Effector CD8-positive, alpha-beta T cell (primary cell): ENCODE measurements around the gene EML5.
"Not testable (repeated sequence)": the region's sequence is repeated elsewhere in the genome, so short reads cannot be mapped to it uniquely, and the experiment has no call there.

Experiments
- DNase-seq: peaks from one replicate; lab custom pipeline; 2025; lab: John Stamatoyannopoulos, UW
- total RNA-seq, 4 experiments: gene quantifications; one replicate each; lab custom pipeline; 2026; lab: John Stamatoyannopoulos, UW

EML5 gene
- 11.0 to 36.0 (median 15.5) reads per million in 4 experiments for total RNA-seq

DNA sequence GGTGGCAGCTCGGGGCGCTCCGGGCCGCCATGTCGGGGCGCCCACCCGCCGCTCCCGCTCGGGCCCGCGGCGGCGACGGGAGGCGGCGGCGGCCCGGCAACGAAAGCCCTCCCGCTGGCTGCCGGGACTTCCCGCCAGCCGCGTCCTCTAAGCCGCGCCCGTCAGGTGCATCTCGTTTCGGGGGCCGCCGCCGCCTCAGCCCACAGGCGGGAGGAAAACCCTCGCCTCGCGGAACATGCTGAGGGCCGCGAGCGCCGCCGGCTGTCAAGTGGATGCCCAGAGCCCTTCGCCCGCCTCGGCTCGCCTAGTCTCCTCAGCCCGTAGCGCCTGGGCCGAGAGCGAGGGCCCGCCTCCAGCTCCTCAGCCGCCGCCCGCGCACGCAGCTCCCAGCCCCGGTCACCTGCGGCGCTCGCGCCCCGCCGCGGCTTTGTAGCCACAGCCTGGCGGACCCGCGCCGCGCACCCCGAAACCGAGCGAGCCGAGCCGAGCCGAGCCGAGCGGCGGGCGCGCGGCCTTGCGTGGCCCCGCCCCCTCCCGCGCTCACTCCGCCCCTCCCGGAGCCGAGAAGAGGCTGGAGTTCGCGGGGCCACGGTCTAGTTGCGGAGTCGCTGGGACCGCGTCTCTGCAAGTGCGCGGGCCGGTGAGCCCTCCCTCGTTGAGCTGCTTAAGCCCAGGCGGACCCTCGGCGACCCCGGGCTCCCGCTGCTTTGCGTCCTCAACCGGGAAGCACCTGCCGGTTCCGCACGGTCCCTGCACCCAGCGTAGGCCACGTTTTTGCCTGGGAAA lies at the start of gene EML5:
EML5 (minus strand) TSS at position 481 of the 786 bp plus-strand sequence; CDS start at position 31, 450 bp downstream.
- DNase-seq = peak; percentile 72

DNA sequence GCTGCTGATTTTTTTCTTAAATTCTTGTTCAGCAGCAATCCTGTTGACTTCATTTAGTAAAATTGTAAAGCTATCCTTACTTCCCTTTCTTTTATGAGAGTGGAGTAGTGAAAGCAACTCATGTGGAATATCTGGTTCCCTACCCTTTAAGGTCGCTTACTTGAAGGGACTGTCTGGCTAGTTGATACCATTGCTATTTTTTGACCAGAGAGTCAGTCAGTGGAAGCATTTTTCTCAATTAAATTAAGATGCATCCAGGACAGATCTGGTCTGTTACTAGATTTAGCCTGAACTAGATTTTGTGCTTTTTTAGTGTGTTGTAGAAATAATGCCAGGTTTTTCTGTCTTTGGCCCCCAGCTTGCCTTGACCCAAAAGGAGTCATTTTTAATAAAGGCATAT lies 49.7 kb upstream of the EML5 start:
- no peak for DNase-seq

DNA sequence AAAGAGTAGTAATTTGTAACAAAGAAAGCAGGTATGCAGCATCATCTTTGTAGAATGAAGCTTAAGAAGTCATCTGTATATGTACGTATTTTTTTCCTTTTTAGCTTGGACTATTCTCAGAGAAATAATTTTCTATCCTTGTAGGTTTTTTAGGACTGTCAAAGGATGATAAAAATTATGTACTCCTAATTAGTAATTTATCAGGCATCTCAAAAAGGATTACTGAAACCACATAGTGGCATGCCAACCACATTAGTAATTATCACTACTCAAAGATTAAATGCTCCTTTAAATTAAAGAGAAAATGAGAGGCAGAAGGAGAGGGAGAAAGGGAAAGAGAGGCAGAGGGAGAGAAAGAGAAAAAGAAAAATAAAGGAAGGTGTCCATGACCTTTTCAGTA lies 49.0 kb upstream of the EML5 start:
- no peak for DNase-seq

DNA sequence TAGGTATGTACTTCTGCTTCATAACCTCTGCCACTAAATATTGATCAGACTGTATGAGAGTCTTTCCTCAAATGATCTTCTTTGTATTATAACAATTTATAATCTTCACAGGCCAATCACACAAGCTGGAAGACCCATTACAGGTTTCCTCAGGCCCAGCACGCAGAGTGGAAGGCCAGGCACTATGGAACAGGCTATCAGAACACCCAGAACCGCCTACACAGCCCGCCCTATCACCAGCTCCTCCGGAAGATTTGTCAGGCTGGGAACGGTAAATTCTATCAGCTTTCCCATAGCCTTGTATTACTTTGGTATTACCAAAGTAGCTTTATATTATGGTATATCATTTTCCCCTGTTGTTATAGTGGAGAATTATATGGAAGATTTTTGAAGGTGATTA lies 48.2 kb upstream of the EML5 start:
- DNase-seq = no peak

DNA sequence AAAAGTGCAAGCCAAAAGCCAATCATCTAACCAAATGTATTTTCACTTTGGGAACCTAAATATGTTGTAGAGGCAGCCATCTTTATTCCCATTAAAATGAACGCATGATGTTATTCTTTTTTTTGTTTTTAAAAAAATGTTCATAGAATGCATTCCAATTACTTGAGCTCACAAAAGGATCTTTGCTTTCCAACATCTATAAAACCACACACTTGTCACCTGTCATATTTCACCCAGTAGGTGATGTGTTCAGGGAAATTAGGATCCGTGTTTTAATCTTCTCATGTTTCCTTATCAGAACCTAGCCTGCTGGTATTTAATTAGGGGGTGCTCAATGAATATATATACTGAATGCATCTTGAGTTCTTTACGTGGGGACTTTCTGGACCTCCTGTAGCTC lies 45.3 kb upstream of the EML5 start:
- DNase-seq = no peak

DNA sequence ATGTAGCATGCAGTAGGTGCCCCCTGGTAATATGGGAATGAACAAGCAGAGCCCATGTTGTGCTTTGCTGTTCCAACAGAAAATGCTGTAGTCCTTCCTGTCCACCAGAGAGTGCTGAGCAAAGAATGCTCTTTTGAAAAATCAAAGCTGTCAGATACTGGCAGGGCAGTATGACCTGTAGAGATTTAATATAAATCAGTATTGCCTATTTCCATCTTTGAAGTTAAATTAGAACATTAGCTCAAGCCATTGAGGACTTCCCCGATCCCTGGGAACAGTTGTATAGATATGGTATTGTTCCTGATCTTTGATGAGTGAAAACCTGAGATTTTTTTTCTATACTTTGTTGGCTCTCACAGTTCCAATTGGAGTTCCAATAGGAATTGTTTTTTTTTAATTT lies 44.7 kb upstream of the EML5 start:
- DNase-seq = no peak

DNA sequence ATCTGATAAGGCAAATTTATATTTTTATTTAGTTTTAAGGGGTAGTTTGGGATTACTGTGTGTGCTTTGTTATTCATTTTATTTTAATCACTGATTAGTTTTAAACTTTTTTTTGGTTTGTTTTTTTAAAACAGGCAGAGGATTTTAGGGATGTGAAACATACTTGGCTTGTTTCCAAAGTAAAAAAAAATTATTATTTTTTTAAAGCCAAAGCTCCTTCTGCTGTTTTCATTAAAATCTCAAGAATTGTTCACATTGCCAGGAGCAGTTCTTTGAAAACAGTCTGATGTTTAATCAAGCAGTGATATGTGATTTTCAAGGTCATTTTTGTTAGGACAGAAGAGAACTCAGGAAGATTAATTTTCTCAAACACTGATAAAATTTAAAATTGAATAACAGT lies 42.9 kb upstream of the EML5 start:
- DNase-seq = no peak

DNA sequence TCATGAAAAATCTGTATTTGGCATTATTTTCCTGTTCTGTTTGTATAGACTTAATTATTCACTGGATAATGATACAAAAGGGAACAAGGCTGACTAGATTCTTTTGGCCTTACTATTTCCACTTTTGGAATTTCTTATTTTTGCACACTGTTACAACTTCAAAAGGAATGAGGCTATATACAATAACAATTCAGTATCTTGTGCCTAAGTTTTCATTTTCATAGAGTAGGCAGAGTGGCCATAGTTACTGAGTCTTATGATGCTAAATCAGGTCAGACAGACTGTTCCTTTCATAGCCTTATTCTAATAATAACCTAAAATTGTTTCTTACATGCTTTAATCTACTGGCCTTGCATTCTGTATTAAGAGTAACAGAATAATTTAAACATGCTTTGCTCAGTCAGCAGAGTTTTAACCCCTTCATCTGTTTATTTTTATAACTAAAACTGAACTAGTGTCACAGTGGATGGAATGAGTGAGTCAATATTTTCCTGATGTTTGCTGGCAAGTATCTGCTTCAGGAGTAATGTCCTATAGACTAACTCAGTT lies 42.2 kb upstream of the EML5 start:
- DNase-seq = no peak

DNA sequence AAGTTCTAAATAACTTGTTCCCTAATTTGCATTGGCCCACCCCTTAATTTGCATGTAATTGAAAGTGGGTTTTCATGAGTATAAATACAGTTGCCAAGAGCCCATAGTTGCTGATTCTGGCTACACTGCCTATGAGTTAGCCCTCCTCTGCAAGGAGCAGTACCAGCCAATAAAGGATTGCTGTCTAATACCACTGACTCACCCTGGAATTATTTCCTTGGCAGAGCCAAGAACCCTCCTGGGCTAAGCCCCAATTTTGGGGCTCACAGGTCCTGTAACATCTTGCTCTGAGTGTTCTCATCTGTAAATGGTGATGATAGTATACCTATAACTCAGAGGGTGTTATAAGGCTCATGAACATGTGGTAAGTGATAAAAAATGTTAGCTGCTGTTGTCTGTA lies 38.5 kb upstream of the EML5 start:
- DNase-seq = no peak

DNA sequence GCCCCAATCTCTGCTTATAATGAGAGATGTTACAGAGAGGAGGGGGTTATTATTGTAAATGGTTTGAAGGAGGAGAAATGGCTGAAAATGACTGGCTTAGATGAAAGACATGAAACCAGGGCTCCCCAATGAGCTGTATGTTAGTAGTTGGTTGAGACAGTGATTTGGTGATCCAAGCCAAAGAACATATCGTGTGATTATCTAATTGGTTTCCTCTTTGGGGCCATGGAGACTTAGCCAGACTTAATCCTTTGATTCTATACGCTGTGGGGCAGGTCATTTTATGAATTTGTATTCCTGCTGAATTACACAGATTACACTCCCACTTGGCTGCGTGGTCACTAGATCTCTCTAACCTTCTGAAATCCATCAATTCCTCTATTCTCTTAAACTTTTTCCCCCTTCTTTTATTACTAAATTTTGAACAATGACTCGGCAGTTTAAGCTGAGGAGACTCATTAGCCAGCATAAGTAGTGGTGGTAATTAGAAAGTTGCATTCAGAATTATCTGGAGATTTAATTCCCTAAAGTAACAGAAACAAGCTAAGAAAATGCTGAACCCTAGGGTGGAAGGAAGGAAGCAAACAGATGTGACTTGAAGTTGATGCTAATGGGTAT lies 37.0 kb upstream of the EML5 start:
- DNase-seq = no peak

DNA sequence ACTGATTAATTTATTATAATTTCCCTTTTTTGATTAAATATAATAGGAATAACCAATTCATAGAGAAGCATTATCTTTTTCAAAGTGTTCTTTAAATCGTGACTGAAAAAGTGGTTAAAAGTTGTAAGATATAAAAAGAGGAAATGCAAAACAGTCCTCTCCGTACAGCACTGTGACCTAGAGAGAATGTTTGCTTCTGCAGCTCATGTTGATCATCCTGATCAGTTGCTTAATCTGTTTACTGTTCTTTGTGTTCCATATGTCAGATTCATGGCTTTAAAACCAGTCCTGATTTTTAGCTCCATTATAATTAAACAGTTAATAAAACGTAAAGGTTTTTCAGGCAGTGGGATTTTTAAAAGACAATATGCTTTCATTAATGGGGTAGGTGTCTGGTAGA lies 36.4 kb upstream of the EML5 start:
- DNase-seq = no peak

DNA sequence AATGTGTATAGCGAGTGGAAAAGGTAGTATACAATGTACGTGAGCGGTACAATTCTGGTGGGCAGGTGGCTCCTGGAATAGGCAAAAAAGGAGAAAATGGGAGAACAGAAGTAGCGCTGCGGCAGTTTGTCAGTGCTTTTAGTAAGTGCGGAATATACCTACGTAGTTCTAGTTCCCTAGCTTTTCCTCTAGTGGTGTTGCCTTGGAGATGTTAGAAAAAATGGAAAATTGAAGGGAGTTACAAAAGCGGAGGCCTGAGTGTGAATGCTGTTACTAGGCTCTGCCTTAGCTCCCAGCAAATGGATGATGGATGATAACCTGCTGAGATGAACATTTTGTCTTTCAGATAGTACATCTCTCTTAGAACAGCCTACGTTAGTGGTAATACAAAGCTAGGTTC lies 32.8 kb upstream of the EML5 start:
- DNase-seq = no peak

DNA sequence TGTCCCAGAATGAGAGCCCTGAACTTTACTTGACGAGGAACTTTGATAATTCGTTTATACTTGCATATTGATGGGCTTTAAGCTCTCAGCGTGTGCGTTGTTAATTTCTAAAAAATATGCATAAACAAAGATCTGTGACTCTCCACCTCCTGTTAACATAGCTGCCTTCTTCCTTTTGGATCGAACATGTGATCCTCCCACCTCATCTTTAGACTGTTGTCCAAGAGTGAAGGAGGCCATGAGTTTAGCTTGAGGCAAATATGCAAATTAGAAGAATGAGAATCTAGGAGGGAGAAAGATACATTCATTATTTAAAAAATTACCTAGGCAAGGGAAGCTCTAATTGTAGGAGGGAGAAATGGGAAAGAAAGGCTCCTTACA lies 32.3 kb upstream of the EML5 start:
- DNase-seq = no peak

DNA sequence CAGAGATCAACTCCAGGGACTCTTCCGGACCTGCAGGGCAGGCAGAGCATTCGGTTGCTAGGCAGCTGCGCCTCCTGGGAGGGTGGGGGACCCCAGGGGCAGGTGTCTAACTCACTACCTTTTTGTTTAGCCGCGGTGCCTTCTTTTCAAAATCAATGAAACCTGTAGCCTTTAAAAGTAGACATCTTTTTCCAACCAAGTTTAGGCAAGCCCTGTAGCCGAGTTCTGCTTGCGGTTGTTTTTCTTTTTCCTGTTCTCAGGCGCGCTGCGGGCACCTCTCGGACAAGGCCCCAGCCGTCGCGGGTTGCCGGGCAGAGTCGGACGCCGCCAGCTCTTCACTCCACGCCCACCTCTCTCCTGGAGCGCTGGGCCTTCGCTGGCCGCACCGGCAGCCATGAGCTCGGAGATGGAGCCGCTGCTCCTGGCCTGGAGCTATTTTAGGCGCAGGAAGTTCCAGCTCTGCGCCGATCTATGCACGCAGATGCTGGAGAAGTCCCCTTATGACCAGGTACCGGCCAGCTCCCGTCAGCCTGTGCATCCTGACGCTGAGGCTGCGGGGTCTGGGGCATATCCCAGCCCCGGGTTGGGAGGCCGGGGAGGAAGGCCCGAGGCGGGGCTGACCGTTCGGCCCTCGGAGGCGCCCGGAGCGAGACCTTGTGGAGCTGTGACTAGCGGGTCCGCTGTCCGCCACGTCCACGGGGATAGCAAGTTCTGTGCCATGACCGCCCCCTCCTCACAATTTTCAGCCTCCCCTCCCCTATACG lies 31.7 kb upstream of the EML5 start, which contains the start of gene TTC8:
TTC8 (plus strand) TSS at position 338 of the 764 bp plus-strand sequence; CDS start at position 395, 57 bp downstream.
- peak; percentile 73 for DNase-seq

DNA sequence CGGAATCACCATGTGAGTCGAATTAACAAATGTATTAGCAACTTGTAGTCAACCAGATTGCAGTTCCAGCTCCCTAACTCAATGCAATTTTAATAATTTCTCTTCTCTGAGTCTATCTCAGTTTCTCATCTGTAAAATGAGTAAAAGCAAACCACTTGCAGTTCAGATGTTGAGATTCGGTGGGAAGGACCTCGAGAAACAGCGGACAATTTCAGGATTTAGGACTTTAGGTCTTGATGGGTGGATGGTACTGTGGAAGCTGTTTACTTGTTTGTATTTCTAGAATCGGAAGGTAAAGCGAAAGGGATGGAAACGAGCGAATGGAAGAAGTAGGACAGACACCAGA lies 31.2 kb upstream of the EML5 start:
- DNase-seq = no peak

DNA sequence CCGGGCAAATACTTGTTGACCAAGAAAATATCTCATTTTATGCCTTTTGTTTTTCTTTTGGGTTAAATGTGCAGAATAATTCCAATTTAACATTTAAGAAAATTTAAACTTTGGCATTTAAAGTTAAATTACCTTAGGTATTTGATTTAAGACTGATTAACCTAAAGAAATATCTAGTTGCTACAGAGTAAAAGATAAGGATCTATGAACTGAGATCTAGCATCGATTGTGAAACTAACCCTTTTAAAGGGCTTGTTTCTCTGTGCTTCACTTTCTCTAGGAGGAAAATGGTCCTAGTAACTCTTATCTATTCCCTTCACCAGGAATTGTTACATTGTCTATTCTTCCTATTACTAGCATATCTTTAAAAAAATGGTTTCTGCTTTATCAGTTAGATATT lies 29.1 kb upstream of the EML5 start:
- DNase-seq = no peak

DNA sequence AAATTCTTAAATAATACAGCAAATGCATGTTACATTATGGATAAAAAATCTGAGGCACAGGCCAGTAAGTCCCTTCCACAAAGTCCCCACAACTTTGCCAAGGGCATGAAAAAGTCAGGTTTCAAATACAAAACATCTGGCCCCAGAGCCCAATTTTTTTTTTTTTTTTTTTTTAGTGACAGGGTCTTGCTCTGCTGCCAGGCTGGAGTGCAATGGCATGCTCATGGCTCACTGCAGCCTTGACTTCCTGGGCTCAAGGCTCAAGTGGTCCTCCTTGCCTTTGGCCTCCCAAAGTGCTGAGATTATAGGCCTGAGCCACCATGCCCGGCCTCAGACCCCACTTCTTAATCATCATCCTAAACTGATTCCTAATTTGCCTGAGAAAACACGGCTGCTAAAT lies 28.6 kb upstream of the EML5 start:
- no peak for DNase-seq

DNA sequence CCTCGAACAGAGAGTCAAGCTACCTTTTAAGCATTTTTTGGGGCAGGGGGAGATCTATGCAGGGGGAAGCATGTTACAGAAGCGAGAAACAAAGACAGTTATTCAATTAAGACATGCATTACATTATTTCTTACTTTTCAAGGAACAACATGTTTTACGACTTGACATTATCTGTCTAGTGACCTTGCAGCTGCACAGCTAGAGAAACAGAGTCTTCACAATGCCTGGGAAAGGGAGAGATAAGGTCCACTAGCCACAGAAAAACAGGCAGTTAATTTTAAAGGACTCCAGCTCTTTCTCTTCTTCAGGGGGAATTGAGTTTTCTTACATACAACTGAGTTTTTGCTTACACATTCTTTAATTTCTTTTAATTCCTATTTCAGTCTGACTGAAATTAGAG lies 26.9 kb upstream of the EML5 start:
- not testable (repeated sequence) for DNase-seq

DNA sequence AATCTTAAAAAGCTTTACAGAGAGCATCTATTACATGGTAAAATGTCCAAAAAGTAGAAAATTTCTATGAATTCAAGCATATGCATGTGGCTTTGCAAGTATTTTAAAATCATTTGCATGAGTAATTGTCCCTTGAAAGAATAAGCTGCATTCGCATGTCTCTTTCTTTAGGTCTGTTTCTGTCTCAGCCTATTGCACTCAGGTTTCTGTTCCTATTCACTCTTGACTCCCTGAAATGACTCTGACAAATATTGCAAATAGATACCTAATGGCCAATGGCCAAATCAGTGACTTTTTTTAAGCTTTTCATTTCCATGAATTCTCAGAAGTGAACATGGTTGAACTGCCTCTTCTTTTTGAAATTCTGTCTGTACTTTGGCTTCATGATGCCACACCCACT lies 25.3 kb upstream of the EML5 start:
- DNase-seq = no peak

DNA sequence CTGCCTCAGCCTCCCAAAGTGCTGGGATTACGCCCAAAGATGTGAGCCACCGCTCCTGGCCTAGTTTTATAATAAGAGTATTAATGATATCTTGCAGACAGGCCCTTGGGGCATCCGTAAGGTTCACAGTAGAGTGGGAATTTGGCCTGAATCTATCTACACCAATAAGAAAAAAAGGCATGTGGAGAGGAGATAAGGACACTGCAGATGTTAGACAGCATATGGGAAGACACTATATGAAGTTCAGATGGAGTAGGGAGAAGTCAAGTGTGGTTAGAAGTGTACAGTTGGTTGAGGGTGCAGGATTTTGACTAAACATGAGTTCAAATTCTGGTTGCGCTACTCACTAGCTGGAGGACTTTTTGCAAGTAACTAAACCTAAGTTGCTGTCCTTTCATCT lies 23.2 kb upstream of the EML5 start:
- DNase-seq = no peak

DNA sequence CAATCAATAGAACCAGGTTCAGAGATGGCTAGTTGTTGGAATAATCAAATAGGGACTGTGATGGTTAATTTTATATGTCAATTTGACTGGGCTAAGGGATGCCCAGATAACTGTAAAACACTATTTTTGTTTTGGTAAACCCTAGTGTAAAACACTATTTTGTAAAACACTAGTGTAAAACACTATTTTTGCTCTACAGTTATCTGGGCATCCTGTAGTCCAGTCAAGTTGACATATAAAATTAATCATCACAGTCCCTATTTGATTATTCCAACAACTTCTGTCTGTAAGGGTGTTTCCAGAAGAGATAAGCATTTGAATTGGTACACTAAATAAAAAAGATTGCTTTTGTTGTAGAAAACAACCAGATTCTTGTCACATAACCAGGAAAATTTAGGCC lies 15.6 kb upstream of the EML5 start:
- no peak for DNase-seq

DNA sequence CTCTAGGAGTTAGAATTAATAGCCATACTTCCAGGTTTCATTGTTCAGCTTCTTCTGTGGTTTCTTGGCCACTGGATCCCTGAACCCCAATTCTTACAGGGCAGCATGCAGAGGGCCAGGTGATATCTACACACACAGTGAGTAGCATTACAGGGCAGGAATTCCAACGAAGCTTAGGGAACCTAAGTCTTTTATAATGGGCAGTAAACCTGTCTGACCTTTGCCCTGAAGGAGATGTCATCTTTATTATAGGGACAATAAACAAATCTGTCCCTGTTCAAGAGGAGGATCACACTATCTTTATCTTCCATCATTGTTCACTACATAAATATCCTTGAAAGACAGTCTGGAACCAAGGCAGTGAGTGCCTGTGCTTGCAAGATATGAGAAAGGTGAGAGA lies 11.7 kb upstream of the EML5 start:
- DNase-seq = no peak

DNA sequence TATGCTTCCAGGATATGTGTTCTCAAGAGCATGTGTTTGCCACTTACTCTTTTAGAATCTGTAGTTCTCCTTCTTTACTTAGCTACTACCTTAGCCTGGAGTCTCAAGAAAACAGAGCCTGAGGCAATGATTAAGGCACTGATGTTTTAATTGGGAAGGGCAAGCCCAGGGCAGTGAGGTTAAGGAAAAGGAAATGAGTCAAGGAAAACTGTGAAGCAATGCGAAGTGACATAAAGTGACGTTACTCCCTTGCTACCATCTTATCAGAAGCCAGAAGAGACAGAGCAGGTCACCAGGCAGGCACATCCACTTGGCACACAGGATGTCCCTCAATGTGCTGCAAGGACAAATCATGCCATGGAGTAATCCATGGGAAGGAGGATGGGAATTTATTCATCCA lies 11.3 kb upstream of the EML5 start:
- DNase-seq = no peak
